Measurements from ENCODE around the gene OSGEPL1.

- TF ChIP-seq POLR2AphosphoS5 (IDR thresholded peaks at IDR 0.05; ENCODE audit: low read depth, low read length), result no peak
- no peak for TF ChIP-seq REST (IDR thresholded peaks at IDR 0.05; ENCODE audit: insufficient read depth in 1 of 2, low read depth in 2 of 2, low read length in 2 of 2)
- no peak for TF ChIP-seq TAF1 (IDR thresholded peaks at IDR 0.05; ENCODE audit: borderline replicate concordance, insufficient read depth, low read length)
- no peak for TF ChIP-seq FOXP2 (optimal IDR thresholded peaks at IDR 0.05; ENCODE audit: borderline replicate concordance, extremely low read depth, extremely low read length, insufficient read depth)
Measured at GRCh38 chr2:189702071-189702470, 60.5 kb downstream of the OSGEPL1 start.

All from PFSK-1 (cell line).